Type B pancreatic cell (in vitro differentiated cells): ENCODE data around the gene PDAP1. TPM values are rescaled to one million over a fixed set of nuclear protein-coding genes. Genes with fewer than 3 reads are reported as not detected.
"Not testable (repeated sequence)": the region's sequence is repeated elsewhere in the genome, so short reads cannot be mapped to it uniquely, and the experiment has no call there.

Experiments
- DNase-seq: peaks from one replicate; pipeline ENCODE4 v3.0.0; 2021; ENCODE audit warnings: mixed read lengths; ENCODE audit not compliant: unreplicated experiment; ENCODE audit errors: extremely low spot score
- H3K27ac Mint-ChIP-seq: 2 replicates; pipeline ENCODE4 v1.8.0; 2021; ENCODE audit warnings: mild to moderate bottlenecking, mixed read lengths
- H3K27me3 Mint-ChIP-seq: 2 replicates; pipeline ENCODE4 v1.8.0; 2021; ENCODE audit warnings: mixed read lengths
- H3K36me3 Mint-ChIP-seq: 2 replicates; pipeline ENCODE4 v1.8.0; 2021; ENCODE audit warnings: mixed read lengths
- H3K4me1 Mint-ChIP-seq: one replicate; pipeline ENCODE4 v1.8.0; 2021; ENCODE audit warnings: mixed read lengths; ENCODE audit not compliant: unreplicated experiment
- H3K4me3 Mint-ChIP-seq: 2 replicates; pipeline ENCODE4 v1.8.0; 2021; ENCODE audit warnings: mild to moderate bottlenecking, mixed read lengths
- H3K9me3 Mint-ChIP-seq: 2 replicates; pipeline ENCODE4 v1.8.0; 2021; ENCODE audit warnings: mixed read lengths
- CTCF ChIP-seq: fragments of 200-600 bp; sonication (generic); conservative IDR thresholded peaks from 2 replicates; pipeline ENCODE4 v1.5.0; 2021; ENCODE audit warnings: antibody characterized with exemption, mild to moderate bottlenecking
- total RNA-seq: library from RNA; stranded (reverse); gene quantifications from 2 replicates; pipeline ENCODE4 v1.2.1, GENCODE V29; 2021; ENCODE audit warnings: low replicate concordance

The PDAP1 gene
- total RNA-seq, 1 donor from 2014 or later = 112 TPM

- Mint-ChIP-seq H3K9me3 (no peaks in the 10 kb centered on the region), H3K4me1 (no peaks in the 10 kb centered on the region), H3K4me3 (no peak overlapping the region), H3K36me3 (peaks cover 21% of the 10 kb centered on the region), H3K27me3 (no peaks in the 10 kb centered on the region), H3K27ac (no peak overlapping the region)
- no peak for DNase-seq
- TF ChIP-seq CTCF = no peak
These were observed 56.1 kb downstream of the PDAP1 start for GRCh38 chr7:99352247-99352646.

- H3K9me3 Mint-ChIP-seq, DNase-seq, H3K4me3 Mint-ChIP-seq, H3K27ac Mint-ChIP-seq, H3K27me3 Mint-ChIP-seq, H3K4me1 Mint-ChIP-seq: not testable (repeated sequence)
- peaks cover 19% of the 10 kb centered on the region for H3K36me3 Mint-ChIP-seq
These were observed 57.8 kb downstream of the PDAP1 start for GRCh38 chr7:99350641-99351040.

Other genes with a start within 250 kb of the PDAP1 start
- 0.17 and 0.48 TPM in 2 replicates for gene KPNA7, start 200.5 kb downstream of the PDAP1 start, total RNA-seq
- gene MYH16, start 135.8 kb downstream of the PDAP1 start, total RNA-seq = not detected in 2 replicates
- 164 and 209 TPM in 2 replicates for gene ARPC1A, start 82.7 kb downstream of the PDAP1 start, total RNA-seq
- gene ARPC1B, start 33.9 kb downstream of the PDAP1 start, total RNA-seq = 55.0 and 125 TPM in 2 replicates
- gene BUD31, start 372 bp upstream of the PDAP1 start, total RNA-seq = 102 and 166 TPM in 2 replicates
- gene PTCD1, start 30.2 kb upstream of the PDAP1 start, total RNA-seq = 7.9 and 11.3 TPM in 2 replicates
- gene CPSF4, start 30.3 kb upstream of the PDAP1 start, total RNA-seq = 48.4 and 64.1 TPM in 2 replicates
- 345 and 403 TPM in 2 replicates for gene ATP5MF, start 57.6 kb upstream of the PDAP1 start, total RNA-seq
- gene ZNF789, start 64.3 kb upstream of the PDAP1 start, total RNA-seq = 12.6 and 19.0 TPM in 2 replicates
- gene ZNF394, start 91.7 kb upstream of the PDAP1 start, total RNA-seq = 24.3 and 31.8 TPM in 2 replicates
- 9.2 and 14.0 TPM in 2 replicates for gene ZKSCAN5, start 96.1 kb upstream of the PDAP1 start, total RNA-seq
- 10.2 and 10.8 TPM in 2 replicates for gene FAM200A, start 143.5 kb upstream of the PDAP1 start, total RNA-seq
- 69.2 and 89.1 TPM in 2 replicates for gene ZNF655, start 150.0 kb upstream of the PDAP1 start, total RNA-seq
- 0.36 and 0.82 TPM in 2 replicates for gene TMEM225B, start 189.7 kb upstream of the PDAP1 start, total RNA-seq
- 22.9 and 25.4 TPM in 2 replicates for gene ZSCAN25, start 208.3 kb upstream of the PDAP1 start, total RNA-seq